ENCODE data around the gene ELAC1.

- no peak for TF ChIP-seq CTCF (IDR thresholded peaks at IDR 0.05; ENCODE audit: low read length)
- TF ChIP-seq EZH2 (IDR thresholded peaks at IDR 0.05; ENCODE audit: borderline replicate concordance, low read length), result no peak
These were observed 26.2 kb downstream of the ELAC1 start for GRCh38 chr18:50994031-50994430.
